Measurements from ENCODE around the gene SLC1A5. TPM values are rescaled to one million over a fixed set of nuclear protein-coding genes. Genes with fewer than 3 reads are reported as not detected.
A peak's percentile ranks its signal among the peaks of the same experiment; 100 is the strongest.

Gene SLC1A5
- total RNA-seq, 4 donors from 2014 or later, result 13.8 to 78.0 (median 32.4) TPM

- Histone ChIP-seq H3K27ac (peak overlapping the region; percentile 8 to 92), H3K27me3 (no peaks in the 10 kb centered on the region), H3K36me3 (no peaks in the 10 kb centered on the region), H3K4me1 (peaks cover 0 to 16% of the 10 kb centered on the region in 2 donors), H3K9me3 (no peaks in the 10 kb centered on the region), H3K4me3 (no peak overlapping the region)
- no peak for DNase-seq
- intact Hi-C loops (cut with DNase I; ENCODE audit: low total_unique reads), result loop anchor here (10.0 kb wide), 1 partner anchor 56 kb away; no protein-coding TSS in a partner anchor
- TF ChIP-seq, protein P1, sequence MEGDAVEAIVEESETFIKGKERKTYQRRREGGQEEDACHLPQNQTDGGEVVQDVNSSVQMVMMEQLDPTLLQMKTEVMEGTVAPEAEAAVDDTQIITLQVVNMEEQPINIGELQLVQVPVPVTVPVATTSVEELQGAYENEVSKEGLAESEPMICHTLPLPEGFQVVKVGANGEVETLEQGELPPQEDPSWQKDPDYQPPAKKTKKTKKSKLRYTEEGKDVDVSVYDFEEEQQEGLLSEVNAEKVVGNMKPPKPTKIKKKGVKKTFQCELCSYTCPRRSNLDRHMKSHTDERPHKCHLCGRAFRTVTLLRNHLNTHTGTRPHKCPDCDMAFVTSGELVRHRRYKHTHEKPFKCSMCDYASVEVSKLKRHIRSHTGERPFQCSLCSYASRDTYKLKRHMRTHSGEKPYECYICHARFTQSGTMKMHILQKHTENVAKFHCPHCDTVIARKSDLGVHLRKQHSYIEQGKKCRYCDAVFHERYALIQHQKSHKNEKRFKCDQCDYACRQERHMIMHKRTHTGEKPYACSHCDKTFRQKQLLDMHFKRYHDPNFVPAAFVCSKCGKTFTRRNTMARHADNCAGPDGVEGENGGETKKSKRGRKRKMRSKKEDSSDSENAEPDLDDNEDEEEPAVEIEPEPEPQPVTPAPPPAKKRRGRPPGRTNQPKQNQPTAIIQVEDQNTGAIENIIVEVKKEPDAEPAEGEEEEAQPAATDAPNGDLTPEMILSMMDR (IDR thresholded peaks at IDR 0.05), result no peak
- TF ChIP-seq POLR2A (IDR thresholded peaks at IDR 0.05), result no peak
These were observed 559 bp upstream of the SLC1A5 start for GRCh38 chr19:46788968-46789338.

- no peaks in the 10 kb centered on the region for H3K9me3 ChIP-seq
- peak overlapping the region; percentile 65 to 74 for H3K4me3 ChIP-seq
- H3K27ac ChIP-seq, result peak overlapping the region; percentile 91 to 92
- peak; percentile 62 to 70 for DNase-seq
- peaks cover 0 to 18% of the 10 kb centered on the region in 2 donors for H3K4me1 ChIP-seq
- intact Hi-C loops (cut with DNase I; ENCODE audit: low total_unique reads), result loop anchor here (10.0 kb wide), 1 partner anchor 57 kb away; no protein-coding TSS in a partner anchor
- TF ChIP-seq, protein P1 (IDR thresholded peaks at IDR 0.05), result no peak
- no peak for TF ChIP-seq POLR2A (IDR thresholded peaks at IDR 0.05)
- no peaks in the 10 kb centered on the region for H3K36me3 ChIP-seq
- no peaks in the 10 kb centered on the region for H3K27me3 ChIP-seq
These were observed 798 bp downstream of the SLC1A5 start for GRCh38 chr19:46787331-46788261.

DNA sequence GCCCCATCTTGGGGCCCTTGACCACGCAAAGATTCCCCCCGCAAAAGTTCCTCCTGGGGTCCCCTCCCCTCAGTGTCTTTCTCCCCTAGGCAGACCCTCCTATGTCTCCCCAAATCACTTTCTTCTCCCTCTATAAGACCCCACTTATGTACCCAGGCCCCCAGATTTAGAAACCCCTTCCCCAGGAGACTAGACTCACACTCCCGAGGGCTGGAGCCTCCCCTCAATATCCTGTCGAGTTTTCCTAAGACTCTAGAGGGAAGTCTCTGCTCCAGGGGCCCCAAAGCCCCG, 1.4 kb downstream of the SLC1A5 start:
- no peak for DNase-seq
- Histone ChIP-seq H3K27ac (peak overlapping the region; percentile 91 to 92), H3K4me3 (peak overlapping the region; percentile 65 to 74), H3K36me3 (no peaks in the 10 kb centered on the region), H3K9me3 (no peaks in the 10 kb centered on the region), H3K4me1 (peaks cover 0 to 18% of the 10 kb centered on the region in 2 donors), H3K27me3 (no peaks in the 10 kb centered on the region)
- TF ChIP-seq POLR2A (IDR thresholded peaks at IDR 0.05), result no peak
- TF ChIP-seq, protein P1 (IDR thresholded peaks at IDR 0.05), result no peak
- intact Hi-C loops (cut with DNase I; ENCODE audit: low total_unique reads), result loop anchor here (10.0 kb wide), 1 partner anchor 58 kb away; no protein-coding TSS in a partner anchor

DNA sequence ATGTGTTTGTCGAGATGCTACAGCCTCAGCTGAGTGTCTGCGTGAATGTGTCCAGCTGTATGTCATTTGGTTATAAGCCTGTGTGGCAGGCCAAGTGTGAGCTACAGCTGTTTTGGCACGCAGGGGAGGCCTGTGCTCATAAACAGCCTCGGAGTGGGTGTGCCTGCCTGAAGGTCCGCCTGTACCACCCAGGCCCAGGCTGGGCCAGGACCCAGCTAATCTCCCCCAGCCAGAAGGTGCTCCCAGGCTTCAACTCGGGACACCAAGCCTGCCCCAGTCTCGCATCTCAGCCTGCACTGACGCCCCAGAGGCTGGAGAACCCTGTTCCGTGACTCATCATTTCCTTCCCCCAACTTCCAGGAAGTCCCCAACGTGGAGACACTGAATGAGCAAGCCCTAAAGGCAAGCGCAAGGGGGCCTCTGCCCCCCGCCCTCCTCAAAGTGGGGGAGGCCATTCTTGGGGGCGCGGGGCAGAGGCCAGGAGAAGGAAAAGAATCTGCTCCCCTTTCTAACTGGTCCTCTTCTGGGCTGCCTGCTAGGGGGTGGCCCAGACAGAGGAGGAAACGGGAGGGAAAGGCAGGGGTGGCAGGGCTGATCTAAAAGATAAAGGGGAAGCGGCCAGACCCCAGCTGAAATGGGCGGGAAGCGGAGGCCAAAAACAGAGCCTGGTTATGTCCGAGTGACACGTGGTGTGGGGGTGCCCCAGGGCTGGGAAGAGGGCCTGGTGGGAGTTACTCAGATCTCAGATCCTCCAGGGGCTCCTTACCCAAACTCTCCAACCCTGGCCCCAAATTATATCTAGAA, 2.0 kb downstream of the SLC1A5 start:
- Histone ChIP-seq H3K27ac (peak overlapping the region; percentile 91 to 92), H3K4me3 (peak overlapping the region; percentile 65 to 74), H3K27me3 (no peaks in the 10 kb centered on the region), H3K9me3 (no peaks in the 10 kb centered on the region), H3K4me1 (peaks cover 0 to 18% of the 10 kb centered on the region in 2 donors), H3K36me3 (no peaks in the 10 kb centered on the region)
- TF ChIP-seq, protein P1 (IDR thresholded peaks at IDR 0.05), result no peak
- TF ChIP-seq POLR2A (IDR thresholded peaks at IDR 0.05), result peak in 1 of 2 donors; percentile 17
- peak; percentile 70 to 76 for DNase-seq
- intact Hi-C loops (cut with DNase I; ENCODE audit: low total_unique reads), result loop anchor here (10.0 kb wide), 1 partner anchor 58 kb away; no protein-coding TSS in a partner anchor

Data from uterus (tissue), 4 donors.